ENCODE data around the gene PROB1. TPM values are rescaled to one million over a fixed set of nuclear protein-coding genes. Genes with fewer than 3 reads are reported as not detected.

The PROB1 gene
- polyA plus RNA-seq, 1 donor (not counting 4 experiments of a cell fraction or from before 2014, with no cell fraction given), result 0.26 TPM

DNA sequence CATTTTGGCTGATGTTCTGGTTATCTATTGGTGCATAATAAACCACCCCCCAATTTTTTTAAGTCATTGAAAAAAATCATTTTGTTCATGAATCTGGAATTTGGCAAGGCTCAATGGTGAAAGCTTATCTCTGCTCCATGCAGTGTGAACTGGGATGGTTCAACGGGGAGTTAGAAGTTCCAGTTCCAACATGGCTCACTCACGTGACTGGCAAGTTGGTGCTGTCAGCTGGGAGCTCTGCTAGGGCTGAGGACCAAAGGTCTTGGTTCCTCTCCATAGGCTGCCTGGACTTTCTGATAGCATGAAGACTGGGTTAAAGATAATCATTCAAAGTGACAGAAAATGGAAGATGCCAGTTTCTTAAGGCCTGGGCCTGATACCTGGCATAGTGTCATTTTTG, 12.1 kb upstream of the PROB1 start:
- H3K9me3 ChIP-seq (ENCODE audit: control insufficient read depth, low read depth, low read length), result no peaks in the 10 kb centered on the region
- no peak overlapping the region for H3K9ac ChIP-seq (ENCODE audit: control insufficient read depth, extremely low read depth, insufficient read depth, low read length)
- no peak for DNase-seq (ENCODE audit: low read depth, low spot score)
- dilution Hi-C loops (cut with MboI; ENCODE audit: extremely low pct_ligation_motif_present, low sequenced_read_pairs), result no loop called here
- H3K27me3 ChIP-seq (ENCODE audit: control insufficient read depth, extremely low read depth, insufficient read depth, low read length), result no peaks in the 10 kb centered on the region
- no peak overlapping the region for H2AFZ ChIP-seq (ENCODE audit: control insufficient read depth, low read length)
- H3K36me3 ChIP-seq (ENCODE audit: control insufficient read depth in 2 of 2, extremely low read depth in 1 of 2, insufficient read depth in 2 of 2, low read length in 2 of 2), result no peaks in the 10 kb centered on the region
- no peak for FAIRE-seq
- H3K4me3 ChIP-seq (ENCODE audit: control insufficient read depth in 2 of 3, extremely low read depth in 1 of 3, insufficient read depth in 2 of 3, low read depth in 1 of 3, low read length in 3 of 3), result no peak overlapping the region
- no peak for TF ChIP-seq EZH2 (IDR thresholded peaks at IDR 0.05; ENCODE audit: low read length)
- TF ChIP-seq, protein P1, sequence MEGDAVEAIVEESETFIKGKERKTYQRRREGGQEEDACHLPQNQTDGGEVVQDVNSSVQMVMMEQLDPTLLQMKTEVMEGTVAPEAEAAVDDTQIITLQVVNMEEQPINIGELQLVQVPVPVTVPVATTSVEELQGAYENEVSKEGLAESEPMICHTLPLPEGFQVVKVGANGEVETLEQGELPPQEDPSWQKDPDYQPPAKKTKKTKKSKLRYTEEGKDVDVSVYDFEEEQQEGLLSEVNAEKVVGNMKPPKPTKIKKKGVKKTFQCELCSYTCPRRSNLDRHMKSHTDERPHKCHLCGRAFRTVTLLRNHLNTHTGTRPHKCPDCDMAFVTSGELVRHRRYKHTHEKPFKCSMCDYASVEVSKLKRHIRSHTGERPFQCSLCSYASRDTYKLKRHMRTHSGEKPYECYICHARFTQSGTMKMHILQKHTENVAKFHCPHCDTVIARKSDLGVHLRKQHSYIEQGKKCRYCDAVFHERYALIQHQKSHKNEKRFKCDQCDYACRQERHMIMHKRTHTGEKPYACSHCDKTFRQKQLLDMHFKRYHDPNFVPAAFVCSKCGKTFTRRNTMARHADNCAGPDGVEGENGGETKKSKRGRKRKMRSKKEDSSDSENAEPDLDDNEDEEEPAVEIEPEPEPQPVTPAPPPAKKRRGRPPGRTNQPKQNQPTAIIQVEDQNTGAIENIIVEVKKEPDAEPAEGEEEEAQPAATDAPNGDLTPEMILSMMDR (optimal IDR thresholded peaks at IDR 0.05 in 1 of 3, IDR thresholded peaks at IDR 0.05 in 1 of 3, conservative IDR thresholded peaks at IDR 0.05 in 1 of 3; ENCODE audit: extremely low read depth in 1 of 3, insufficient read depth in 2 of 3, low read length in 3 of 3), result no peak
- H3K9me1 ChIP-seq (ENCODE audit: control insufficient read depth, extremely low read depth, insufficient read depth, low read length), result no peaks in the 10 kb centered on the region
- H3K4me1 ChIP-seq (ENCODE audit: control insufficient read depth, extremely low read depth, insufficient read depth, low read length), result peaks cover 14% of the 10 kb centered on the region
- H3K27ac ChIP-seq (ENCODE audit: control insufficient read depth, insufficient read depth, low read length), result no peak overlapping the region
- no peaks in the 10 kb centered on the region for H4K20me1 ChIP-seq (ENCODE audit: control insufficient read depth, extremely low read depth, insufficient read depth, low read length)
- no peak overlapping the region for H3K4me2 ChIP-seq (ENCODE audit: control insufficient read depth, extremely low read depth, insufficient read depth, low read depth, low read length)
- H3K79me2 ChIP-seq (ENCODE audit: control insufficient read depth, insufficient read depth, low read length), result no peaks in the 10 kb centered on the region

DNA sequence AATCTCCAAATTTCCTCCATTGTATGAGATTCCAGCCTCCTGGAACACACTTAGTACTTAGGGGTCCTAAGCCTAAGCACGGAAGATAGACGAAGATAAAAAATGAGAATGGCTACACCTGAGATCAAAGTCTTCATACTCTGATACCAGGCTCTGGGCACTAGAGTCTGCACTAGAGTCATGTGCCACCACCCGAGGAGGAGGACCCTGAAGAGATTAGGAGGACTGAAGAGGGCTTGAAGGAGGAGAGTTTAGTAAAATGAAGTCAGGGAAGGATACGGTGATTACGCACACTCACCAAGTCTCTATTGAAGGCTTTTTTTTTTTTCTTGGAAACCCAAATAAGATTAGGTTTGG, 9.6 kb upstream of the PROB1 start:
- no peaks in the 10 kb centered on the region for H4K20me1 ChIP-seq (ENCODE audit: control insufficient read depth, extremely low read depth, insufficient read depth, low read length)
- dilution Hi-C loops (cut with MboI; ENCODE audit: extremely low pct_ligation_motif_present, low sequenced_read_pairs), result no loop called here

More for the DNA sequence above, 9.6 kb upstream of the PROB1 start:
- no peaks in the 10 kb centered on the region for H3K9me3 ChIP-seq (ENCODE audit: control insufficient read depth, low read depth, low read length)
- H3K9me1 ChIP-seq (ENCODE audit: control insufficient read depth, extremely low read depth, insufficient read depth, low read length), result no peaks in the 10 kb centered on the region
- peak overlapping the region; percentile 98 for H3K4me2 ChIP-seq (ENCODE audit: control insufficient read depth, extremely low read depth, insufficient read depth, low read depth, low read length)
- H2AFZ ChIP-seq (ENCODE audit: control insufficient read depth, low read length), result peak overlapping the region; percentile 76
- peak overlapping the region in 2 of 3 experiments; percentile 81 to 86 for H3K4me3 ChIP-seq (ENCODE audit: control insufficient read depth in 2 of 3, extremely low read depth in 1 of 3, insufficient read depth in 2 of 3, low read depth in 1 of 3, low read length in 3 of 3)
- no peak for TF ChIP-seq EZH2 (IDR thresholded peaks at IDR 0.05; ENCODE audit: low read length)
- TF ChIP-seq, protein P1 (optimal IDR thresholded peaks at IDR 0.05 in 1 of 3, IDR thresholded peaks at IDR 0.05 in 1 of 3, conservative IDR thresholded peaks at IDR 0.05 in 1 of 3; ENCODE audit: extremely low read depth in 1 of 3, insufficient read depth in 2 of 3, low read length in 3 of 3), result no peak
- H3K4me1 ChIP-seq (ENCODE audit: control insufficient read depth, extremely low read depth, insufficient read depth, low read length), result peaks cover 14% of the 10 kb centered on the region
- peak overlapping the region; percentile 91 for H3K9ac ChIP-seq (ENCODE audit: control insufficient read depth, extremely low read depth, insufficient read depth, low read length)
- H3K27me3 ChIP-seq (ENCODE audit: control insufficient read depth, extremely low read depth, insufficient read depth, low read length), result no peaks in the 10 kb centered on the region
- no peaks in the 10 kb centered on the region for H3K79me2 ChIP-seq (ENCODE audit: control insufficient read depth, insufficient read depth, low read length)
- peak overlapping the region; percentile 92 for H3K27ac ChIP-seq (ENCODE audit: control insufficient read depth, insufficient read depth, low read length)
- no peak for DNase-seq (ENCODE audit: low read depth, low spot score)
- peaks cover 0 to 1% of the 10 kb centered on the region in 2 experiments for H3K36me3 ChIP-seq (ENCODE audit: control insufficient read depth in 2 of 2, extremely low read depth in 1 of 2, insufficient read depth in 2 of 2, low read length in 2 of 2)
- FAIRE-seq, result no peak
